ENCODE results near the gene MXRA8.

The MXRA8 gene

DNA sequence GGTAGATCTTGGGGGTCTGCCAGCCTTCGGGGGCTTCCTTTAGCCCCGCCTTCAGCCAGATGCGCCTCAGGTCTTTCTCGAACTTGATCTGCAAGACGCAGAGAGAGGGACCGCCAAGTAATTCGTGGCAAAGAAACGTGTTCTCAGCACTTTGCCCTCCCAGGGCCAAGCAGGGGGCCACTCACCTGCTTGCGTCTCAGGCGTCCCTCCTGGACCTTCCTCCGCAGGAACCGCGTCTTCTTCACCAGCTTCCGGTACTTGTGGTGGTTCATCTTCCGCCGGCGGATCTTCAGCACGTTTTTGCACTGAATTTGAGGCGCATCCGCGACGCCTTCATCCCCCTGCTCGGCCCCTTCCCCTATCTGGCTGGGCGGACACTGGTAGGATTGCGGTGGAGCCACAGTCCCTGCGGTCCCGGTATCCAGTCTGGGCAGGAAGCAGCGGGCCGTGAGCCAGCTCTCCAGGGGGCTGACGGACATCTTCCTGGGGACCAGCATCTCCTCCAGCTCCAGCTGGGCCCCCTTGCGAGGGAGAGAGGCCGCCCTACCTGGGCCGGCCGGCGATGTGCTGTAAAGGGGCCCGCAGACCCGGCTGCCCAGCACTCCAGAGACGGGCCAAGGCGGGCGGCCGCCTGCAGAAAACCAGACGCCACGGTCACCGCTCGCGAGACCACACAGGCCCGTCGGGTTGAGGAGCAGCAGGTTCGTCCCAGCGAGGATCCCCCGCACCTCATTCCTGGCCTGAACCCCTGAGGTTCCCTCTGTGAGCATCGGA is 15.6 kb upstream of the MXRA8 start:
- Histone ChIP-seq H3K36me3 (ENCODE audit: low read length) (no peaks in the 10 kb centered on the region), H3K4me2 (ENCODE audit: low read depth, low read length, poor library complexity, severe bottlenecking) (peak overlapping the region; percentile 90), H3K9me2 (replicated peaks; ENCODE audit: insufficient read depth, low read length) (no peaks in the 10 kb centered on the region), H3F3A (ENCODE audit: insufficient read depth) (peaks cover 19% of the 10 kb centered on the region), H4K20me1 (ENCODE audit: low read depth, low read length) (no peaks in the 10 kb centered on the region), H3K9me3 (ENCODE audit: insufficient read depth, low read length) (no peaks in the 10 kb centered on the region), H3K27ac (ENCODE audit: low read depth, low read length) (no peak overlapping the region), H3K79me2 (ENCODE audit: insufficient read depth, low read length) (peaks cover 18% of the 10 kb centered on the region), H2AFZ (ENCODE audit: low read depth, low read length, severe bottlenecking) (no peak overlapping the region), H3K4me3 (ENCODE audit: insufficient read depth, low read length, poor library complexity, severe bottlenecking) (peak overlapping the region; percentile 97), H3K27me3 (ENCODE audit: low read length) (no peaks in the 10 kb centered on the region), H3K9ac (ENCODE audit: low read length) (peak overlapping the region; percentile 99)
- no peak for TF ChIP-seq EZH2phosphoT487 (conservative IDR thresholded peaks at IDR 0.05; ENCODE audit: low read length)
- TF ChIP-seq, protein P1, sequence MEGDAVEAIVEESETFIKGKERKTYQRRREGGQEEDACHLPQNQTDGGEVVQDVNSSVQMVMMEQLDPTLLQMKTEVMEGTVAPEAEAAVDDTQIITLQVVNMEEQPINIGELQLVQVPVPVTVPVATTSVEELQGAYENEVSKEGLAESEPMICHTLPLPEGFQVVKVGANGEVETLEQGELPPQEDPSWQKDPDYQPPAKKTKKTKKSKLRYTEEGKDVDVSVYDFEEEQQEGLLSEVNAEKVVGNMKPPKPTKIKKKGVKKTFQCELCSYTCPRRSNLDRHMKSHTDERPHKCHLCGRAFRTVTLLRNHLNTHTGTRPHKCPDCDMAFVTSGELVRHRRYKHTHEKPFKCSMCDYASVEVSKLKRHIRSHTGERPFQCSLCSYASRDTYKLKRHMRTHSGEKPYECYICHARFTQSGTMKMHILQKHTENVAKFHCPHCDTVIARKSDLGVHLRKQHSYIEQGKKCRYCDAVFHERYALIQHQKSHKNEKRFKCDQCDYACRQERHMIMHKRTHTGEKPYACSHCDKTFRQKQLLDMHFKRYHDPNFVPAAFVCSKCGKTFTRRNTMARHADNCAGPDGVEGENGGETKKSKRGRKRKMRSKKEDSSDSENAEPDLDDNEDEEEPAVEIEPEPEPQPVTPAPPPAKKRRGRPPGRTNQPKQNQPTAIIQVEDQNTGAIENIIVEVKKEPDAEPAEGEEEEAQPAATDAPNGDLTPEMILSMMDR (IDR thresholded peaks at IDR 0.05; ENCODE audit: insufficient read depth, low read length, poor library complexity, severe bottlenecking) = no peak

DNA sequence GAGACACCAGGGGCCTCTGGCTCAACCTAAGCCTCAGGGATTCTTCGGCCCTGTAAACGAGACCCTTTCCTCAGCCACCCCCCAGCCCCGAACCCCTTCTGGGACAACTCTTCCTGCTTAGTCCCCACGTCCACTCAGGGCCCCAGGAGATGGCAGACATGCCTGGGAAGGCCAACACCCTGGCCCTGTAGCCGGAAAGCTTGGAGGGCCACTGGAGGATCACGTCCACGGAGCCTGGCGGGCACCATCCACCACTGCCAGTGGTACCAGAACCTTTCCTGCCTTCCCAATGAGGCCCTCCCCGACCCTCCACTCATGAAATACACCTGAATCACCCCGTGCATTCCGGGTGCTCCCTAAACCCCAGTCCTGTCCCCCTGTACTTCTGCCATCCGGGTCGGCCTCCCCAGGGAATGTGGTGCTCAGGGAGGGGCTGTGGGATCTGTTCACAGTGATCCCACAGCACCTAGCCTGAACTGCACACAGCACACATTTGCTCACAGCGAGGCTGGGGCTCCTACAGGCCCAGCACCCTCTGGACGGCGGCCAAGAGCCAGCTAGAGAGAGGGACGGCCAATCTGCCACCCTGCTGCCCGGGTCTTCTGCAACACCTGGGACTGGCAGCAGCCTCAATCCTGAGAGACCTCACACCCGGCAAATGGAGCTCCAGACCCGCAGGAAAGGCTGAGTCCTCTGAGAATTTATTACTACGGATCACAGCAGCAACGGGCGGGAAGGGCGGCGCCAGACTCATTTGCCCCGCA is 14.9 kb upstream of the MXRA8 start:
- no peak overlapping the region for H3K4me2 ChIP-seq (ENCODE audit: low read depth, low read length, poor library complexity, severe bottlenecking)
- no peak overlapping the region for H3K9ac ChIP-seq (ENCODE audit: low read length)
- H2AFZ ChIP-seq (ENCODE audit: low read depth, low read length, severe bottlenecking) = no peak overlapping the region
- no peak overlapping the region for H3K27ac ChIP-seq (ENCODE audit: low read depth, low read length)
- H3K27me3 ChIP-seq (ENCODE audit: low read length) = no peaks in the 10 kb centered on the region
- peaks cover 18% of the 10 kb centered on the region for H3K79me2 ChIP-seq (ENCODE audit: insufficient read depth, low read length)
- no peaks in the 10 kb centered on the region for H3K36me3 ChIP-seq (ENCODE audit: low read length)
- no peaks in the 10 kb centered on the region for H3K9me3 ChIP-seq (ENCODE audit: insufficient read depth, low read length)
- H3K9me2 ChIP-seq (replicated peaks; ENCODE audit: insufficient read depth, low read length) = no peaks in the 10 kb centered on the region
- H3F3A ChIP-seq (ENCODE audit: insufficient read depth) = peaks cover 19% of the 10 kb centered on the region
- no peak for TF ChIP-seq EZH2phosphoT487 (conservative IDR thresholded peaks at IDR 0.05; ENCODE audit: low read length)
- TF ChIP-seq, protein P1 (IDR thresholded peaks at IDR 0.05; ENCODE audit: insufficient read depth, low read length, poor library complexity, severe bottlenecking) = no peak
- H3K4me3 ChIP-seq (ENCODE audit: insufficient read depth, low read length, poor library complexity, severe bottlenecking) = no peak overlapping the region
- no peaks in the 10 kb centered on the region for H4K20me1 ChIP-seq (ENCODE audit: low read depth, low read length)

DNA sequence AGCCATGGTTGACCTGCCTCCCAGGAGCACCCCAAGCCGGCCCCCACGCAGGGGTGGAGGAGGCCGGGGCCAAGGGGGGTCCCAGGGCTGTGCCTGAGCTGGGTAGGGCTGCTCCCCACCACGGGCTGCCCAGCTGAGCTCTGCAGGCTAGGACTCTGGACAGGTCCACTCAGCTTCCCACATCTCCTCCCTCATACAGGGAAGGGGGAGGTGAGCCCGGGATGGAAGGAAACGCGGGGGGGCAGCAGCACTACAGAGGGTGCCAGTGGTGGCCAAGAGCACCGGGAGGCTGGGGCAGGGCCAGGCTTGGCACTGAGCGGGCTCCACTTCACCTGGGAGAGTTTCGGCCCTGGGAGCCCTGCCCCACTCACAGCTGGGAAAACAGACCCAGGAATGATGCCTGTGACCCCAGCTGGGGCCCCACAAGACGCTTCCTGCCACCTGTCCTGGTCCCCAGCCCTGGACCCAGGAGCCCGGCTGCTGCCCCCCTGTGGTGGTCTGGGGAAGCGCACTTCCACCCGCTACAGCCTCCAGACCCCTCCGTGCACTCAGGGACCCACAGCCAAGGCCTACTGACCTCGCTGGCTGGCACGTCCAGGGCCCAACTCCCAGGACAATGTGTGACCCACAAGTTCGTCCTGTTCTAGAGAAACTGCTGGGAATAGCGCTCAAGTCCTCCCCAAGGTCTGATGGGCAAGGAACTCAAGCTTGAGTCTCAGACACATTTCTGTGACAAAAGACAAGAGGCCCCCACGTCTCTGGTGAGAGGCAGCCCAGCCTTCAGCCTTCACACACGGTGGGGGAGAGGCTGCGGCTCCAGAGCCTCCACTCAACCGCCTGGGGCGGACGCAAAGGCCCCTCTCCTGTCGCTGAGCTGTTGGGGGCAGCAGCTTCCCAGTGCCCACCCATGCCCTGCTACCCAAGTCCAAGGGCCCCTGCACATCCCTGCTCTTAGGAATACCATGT is 13.7 kb upstream of the MXRA8 start:
- peaks cover 18% of the 10 kb centered on the region for H3K79me2 ChIP-seq (ENCODE audit: insufficient read depth, low read length)
- no peaks in the 10 kb centered on the region for H4K20me1 ChIP-seq (ENCODE audit: low read depth, low read length)
- H3K9me2 ChIP-seq (replicated peaks; ENCODE audit: insufficient read depth, low read length) = no peaks in the 10 kb centered on the region
- H3K27ac ChIP-seq (ENCODE audit: low read depth, low read length) = no peak overlapping the region
- no peaks in the 10 kb centered on the region for H3K36me3 ChIP-seq (ENCODE audit: low read length)
- H3K4me2 ChIP-seq (ENCODE audit: low read depth, low read length, poor library complexity, severe bottlenecking) = peak overlapping the region; percentile 21
- no peak overlapping the region for H3K4me3 ChIP-seq (ENCODE audit: insufficient read depth, low read length, poor library complexity, severe bottlenecking)
- H3K9me3 ChIP-seq (ENCODE audit: insufficient read depth, low read length) = peaks cover 4% of the 10 kb centered on the region; the same call in 1 of the 2 replicates
- H2AFZ ChIP-seq (ENCODE audit: low read depth, low read length, severe bottlenecking) = no peak overlapping the region
- no peaks in the 10 kb centered on the region for H3K27me3 ChIP-seq (ENCODE audit: low read length)
- no peak for TF ChIP-seq EZH2phosphoT487 (conservative IDR thresholded peaks at IDR 0.05; ENCODE audit: low read length)
- TF ChIP-seq, protein P1 (IDR thresholded peaks at IDR 0.05; ENCODE audit: insufficient read depth, low read length, poor library complexity, severe bottlenecking) = peak; percentile 96
- H3F3A ChIP-seq (ENCODE audit: insufficient read depth) = peaks cover 14% of the 10 kb centered on the region
- no peak overlapping the region for H3K9ac ChIP-seq (ENCODE audit: low read length)
